ENCODE results near the gene ASMT. TPM values are rescaled to one million over a fixed set of nuclear protein-coding genes. Genes with fewer than 3 reads are reported as not detected.

ASMT gene
- total RNA-seq, 1 donor from 2014 or later: not detected

DNA sequence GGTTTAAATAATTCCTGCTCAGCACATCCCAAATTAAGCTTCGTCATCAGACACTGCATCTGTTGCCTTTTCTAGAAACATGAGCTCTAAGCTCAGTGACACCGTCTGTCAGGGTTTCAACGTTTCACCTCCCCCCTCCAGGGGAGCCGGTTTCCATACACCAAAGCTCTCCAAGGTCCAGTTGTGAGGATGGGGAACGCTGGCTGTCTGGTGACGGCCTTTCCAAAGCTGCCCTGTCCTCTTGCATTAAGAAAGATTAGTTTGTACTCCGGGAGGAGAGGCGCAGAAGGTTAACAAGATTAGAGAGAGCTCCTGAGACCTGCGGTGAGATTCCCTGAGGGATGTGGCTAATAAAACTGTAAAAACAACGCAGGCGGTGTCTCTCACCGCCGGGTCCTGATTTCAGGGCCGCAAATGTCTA is 43.2 kb downstream of the ASMT start:
- no peak overlapping the region for H3K27ac Mint-ChIP-seq (ENCODE audit: unreplicated experiment)
- H3K9ac ChIP-seq (ENCODE audit: low read length): no peak overlapping the region
- no peak overlapping the region for H3K27ac ChIP-seq (ENCODE audit: low read depth, low read length)
- H3K79me2 ChIP-seq (ENCODE audit: insufficient read depth, low read length): no peaks in the 10 kb centered on the region
- H3K36me3 Mint-ChIP-seq (ENCODE audit: low read depth, unreplicated experiment): no peaks in the 10 kb centered on the region
- no peak overlapping the region for H3K4me3 ChIP-seq (ENCODE audit: insufficient read depth, low read depth, low read length)
- no peaks in the 10 kb centered on the region for H3K4me1 ChIP-seq (ENCODE audit: insufficient read depth, low read length)
- peaks cover 12% of the 10 kb centered on the region for H3K4me1 Mint-ChIP-seq (ENCODE audit: low read depth, unreplicated experiment)
- FAIRE-seq (no peak), DNase-seq (ENCODE audit: low read depth) (no peak)
- H3K36me3 ChIP-seq (ENCODE audit: insufficient read depth, low read length): no peaks in the 10 kb centered on the region
- H3K9me3 Mint-ChIP-seq (ENCODE audit: unreplicated experiment): no peaks in the 10 kb centered on the region
- H3K4me3 Mint-ChIP-seq (ENCODE audit: unreplicated experiment): no peak overlapping the region
- no peaks in the 10 kb centered on the region for H4K20me1 ChIP-seq (ENCODE audit: insufficient read depth, low read length)
- peak overlapping the region; percentile 23 for H2AFZ ChIP-seq (ENCODE audit: low read depth, low read length)
- H3K27me3 Mint-ChIP-seq (ENCODE audit: low read depth, unreplicated experiment): no peaks in the 10 kb centered on the region
- TF ChIP-seq EZH2 (IDR thresholded peaks at IDR 0.05; ENCODE audit: insufficient read depth, low read length): no peak
- TF ChIP-seq CTCF (IDR thresholded peaks at IDR 0.05; ENCODE audit: insufficient read depth, low read depth, low read length): no peak
- H3K27me3 ChIP-seq (ENCODE audit: insufficient read depth, low read length): no peaks in the 10 kb centered on the region
- peak overlapping the region; percentile 49 for H3K4me2 ChIP-seq (ENCODE audit: low read length)
- H3K9me3 ChIP-seq (ENCODE audit: insufficient read depth, low read depth, low read length): no peaks in the 10 kb centered on the region

- TF ChIP-seq CTCF (IDR thresholded peaks at IDR 0.05; ENCODE audit: insufficient read depth, low read depth, low read length) (no peak), EZH2 (IDR thresholded peaks at IDR 0.05; ENCODE audit: insufficient read depth, low read length) (no peak)
- Histone ChIP-seq H2AFZ (ENCODE audit: low read depth, low read length) (no peak overlapping the region), H4K20me1 (ENCODE audit: insufficient read depth, low read length) (no peaks in the 10 kb centered on the region), H3K4me1 (ENCODE audit: insufficient read depth, low read length) (no peaks in the 10 kb centered on the region), H3K36me3 (ENCODE audit: insufficient read depth, low read length) (no peaks in the 10 kb centered on the region), H3K4me3 (ENCODE audit: insufficient read depth, low read depth, low read length) (no peak overlapping the region), H3K27me3 (ENCODE audit: insufficient read depth, low read length) (no peaks in the 10 kb centered on the region), H3K9ac (ENCODE audit: low read length) (no peak overlapping the region), H3K9me3 (ENCODE audit: insufficient read depth, low read depth, low read length) (no peaks in the 10 kb centered on the region), H3K4me2 (ENCODE audit: low read length) (no peak overlapping the region), H3K79me2 (ENCODE audit: insufficient read depth, low read length) (no peaks in the 10 kb centered on the region), H3K27ac (ENCODE audit: low read depth, low read length) (no peak overlapping the region)
- Mint-ChIP-seq H3K4me3 (ENCODE audit: unreplicated experiment) (no peak overlapping the region), H3K9me3 (ENCODE audit: unreplicated experiment) (no peaks in the 10 kb centered on the region), H3K27me3 (ENCODE audit: low read depth, unreplicated experiment) (no peaks in the 10 kb centered on the region), H3K27ac (ENCODE audit: unreplicated experiment) (no peak overlapping the region), H3K36me3 (ENCODE audit: low read depth, unreplicated experiment) (no peaks in the 10 kb centered on the region), H3K4me1 (ENCODE audit: low read depth, unreplicated experiment) (peaks cover 12% of the 10 kb centered on the region)
- DNase-seq (ENCODE audit: low read depth): no peak
- peak; percentile 75 for FAIRE-seq
Observed at GRCh38 chrX:1659664-1660461, 45.0 kb downstream of the ASMT start.

All from astrocyte (in vitro differentiated cells and primary cell).